MM.1S (cell line): Measurements from ENCODE around the gene FLYWCH1.
A peak's percentile ranks its signal among the peaks of the same experiment; 100 is the strongest.

Experiments
- DNase-seq: peaks from one replicate; pipeline ENCODE4 v3.0.0-alpha.2; 2015
- H2AFZ ChIP-seq: fragments of 300-600 bp; sonication (generic); 2 replicates; pipeline ENCODE4 v1.6.0; 2016; ENCODE audit warnings: antibody characterized with exemption, low read length
- H3F3A ChIP-seq: fragments of 300-600 bp; sonication (generic); 2 replicates; pipeline ENCODE4 v1.6.1; 2016; ENCODE audit warnings: mild to moderate bottlenecking, antibody characterized with exemption, low read length, moderate library complexity, mixed read lengths; ENCODE audit not compliant: insufficient read depth
- H3K27ac ChIP-seq: fragments of 300-600 bp; sonication (generic); 2 replicates; pipeline ENCODE4 v1.5.1; 2016; ENCODE audit warnings: mild to moderate bottlenecking, low read length
- H3K27me3 ChIP-seq: fragments of 300-600 bp; sonication (generic); replicated peaks from 2 replicates; pipeline ENCODE4 v1.6.0; 2016; ENCODE audit warnings: low read length; ENCODE audit not compliant: insufficient read depth
- H3K36me3 ChIP-seq: fragments of 300-600 bp; sonication (generic); replicated peaks from 2 replicates; pipeline ENCODE4 v1.6.1; 2016; ENCODE audit warnings: mild to moderate bottlenecking, low read length, mixed read lengths; ENCODE audit not compliant: insufficient read depth
- H3K4me1 ChIP-seq: fragments of 300-600 bp; sonication (generic); 2 replicates; pipeline ENCODE4 v1.6.1; 2016; ENCODE audit warnings: low read length, mixed read lengths
- H3K4me2 ChIP-seq: fragments of 300-600 bp; sonication (generic); 2 replicates; pipeline ENCODE4 v1.6.0; 2016; ENCODE audit warnings: low read depth, low read length
- H3K4me3 ChIP-seq: fragments of 300-600 bp; sonication (generic); 2 replicates; pipeline ENCODE4 v1.5.1; 2016; ENCODE audit warnings: low read length, mixed read lengths
- H3K79me2 ChIP-seq: fragments of 300-600 bp; sonication (generic); 2 replicates; pipeline ENCODE4 v1.6.1; 2016; ENCODE audit warnings: mixed run types, low read length, mixed read lengths
- H3K9ac ChIP-seq: fragments of 300-600 bp; sonication (generic); 2 replicates; pipeline ENCODE4 v1.6.1; 2016; ENCODE audit warnings: low read length, mixed read lengths
- H3K9me2 ChIP-seq: fragments of 300-600 bp; sonication (generic); replicated peaks from 2 replicates; pipeline ENCODE4 v1.6.1; 2016; ENCODE audit warnings: mild to moderate bottlenecking, low read length, mixed read lengths; ENCODE audit not compliant: insufficient read depth
- H3K9me3 ChIP-seq: fragments of 300-600 bp; sonication (generic); replicated peaks from 2 replicates; pipeline ENCODE4 v1.6.1; 2016; ENCODE audit warnings: mild to moderate bottlenecking, low read length, mixed read lengths; ENCODE audit not compliant: insufficient read depth
- H4K20me1 ChIP-seq: fragments of 300-600 bp; sonication (generic); 2 replicates; pipeline ENCODE4 v1.6.1; 2016; ENCODE audit warnings: mild to moderate bottlenecking, low read length, moderate library complexity, mixed read lengths; ENCODE audit not compliant: insufficient read depth
- EZH2 ChIP-seq: fragments of 300-600 bp; sonication (generic); optimal IDR thresholded peaks from 2 replicates; pipeline ENCODE3; 2017; ENCODE audit warnings: low read depth, mild to moderate bottlenecking, antibody characterized with exemption, low read length, mixed read lengths
- EZH2phosphoT487 ChIP-seq: fragments of 300-600 bp; sonication (generic); IDR thresholded peaks from 2 replicates; pipeline ENCODE4 v1.6.1; 2018; ENCODE audit warnings: antibody characterized with exemption, low read length
- TF ChIP-seq, protein P1 (sequence below): fragments of 300-600 bp; sonication (generic); IDR thresholded peaks from 2 replicates; pipeline ENCODE4 v1.5.1; 2016; ENCODE audit warnings: antibody characterized with exemption, low read length, mixed read lengths

Gene FLYWCH1

DNA sequence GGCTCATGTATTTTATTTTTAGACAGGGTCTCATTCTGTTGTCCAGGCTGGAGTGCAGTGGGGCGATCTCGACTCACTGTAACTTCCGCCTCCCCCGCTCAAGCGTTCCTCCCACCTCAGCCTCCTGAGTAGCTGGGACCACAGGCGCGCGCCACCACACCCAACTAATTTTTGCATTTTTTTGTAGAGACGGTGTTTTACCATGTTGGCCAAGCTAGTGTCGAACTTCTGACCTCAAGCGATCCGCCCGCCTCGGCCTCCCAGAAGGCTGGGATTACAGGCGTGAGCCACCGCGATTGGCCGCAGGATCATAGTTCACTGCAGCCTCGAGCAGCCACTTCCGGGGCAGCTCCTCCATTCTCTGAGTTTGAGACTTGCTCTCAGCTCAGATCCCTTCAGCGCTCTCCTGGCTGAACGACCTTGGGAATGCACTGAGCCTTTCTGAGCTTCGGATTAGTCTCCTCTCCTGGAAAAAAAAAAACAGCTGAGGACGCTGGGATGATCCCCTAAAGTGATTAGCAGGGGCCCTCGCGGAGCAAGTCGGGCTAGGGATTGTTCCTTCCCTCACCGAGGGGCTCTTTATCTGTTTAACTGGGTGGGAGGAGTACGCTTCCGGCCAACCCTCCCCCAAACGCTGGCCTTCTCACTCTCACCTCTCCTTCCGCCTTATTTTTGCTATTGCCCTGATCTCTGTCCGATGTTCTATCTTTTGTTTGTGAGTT lies 69.6 kb downstream of the FLYWCH1 start:
- no peaks in the 10 kb centered on the region for H3K9me2 ChIP-seq
- H3K9me3 ChIP-seq = no peaks in the 10 kb centered on the region
- H3K36me3 ChIP-seq = no peaks in the 10 kb centered on the region
- 0 out of 2 replicates have a peak, but pooled peaks cover 2% of the 10 kb centered on the region for H3F3A ChIP-seq
- peaks cover 25% of the 10 kb centered on the region for H3K27me3 ChIP-seq
- no peak overlapping the region for H3K27ac ChIP-seq
- H3K4me3 ChIP-seq = peak overlapping the region; percentile 90
- DNase-seq = no peak
- peak overlapping the region; percentile 96; the same call in 1 of the 2 replicates for H3K4me2 ChIP-seq
- H3K4me1 ChIP-seq = peaks cover 5% of the 10 kb centered on the region; the same call in 1 of the 2 replicates
- H2AFZ ChIP-seq = peak overlapping the region; percentile 76
- TF ChIP-seq EZH2 = no peak
- TF ChIP-seq EZH2phosphoT487 = no peak
- TF ChIP-seq, protein P1, sequence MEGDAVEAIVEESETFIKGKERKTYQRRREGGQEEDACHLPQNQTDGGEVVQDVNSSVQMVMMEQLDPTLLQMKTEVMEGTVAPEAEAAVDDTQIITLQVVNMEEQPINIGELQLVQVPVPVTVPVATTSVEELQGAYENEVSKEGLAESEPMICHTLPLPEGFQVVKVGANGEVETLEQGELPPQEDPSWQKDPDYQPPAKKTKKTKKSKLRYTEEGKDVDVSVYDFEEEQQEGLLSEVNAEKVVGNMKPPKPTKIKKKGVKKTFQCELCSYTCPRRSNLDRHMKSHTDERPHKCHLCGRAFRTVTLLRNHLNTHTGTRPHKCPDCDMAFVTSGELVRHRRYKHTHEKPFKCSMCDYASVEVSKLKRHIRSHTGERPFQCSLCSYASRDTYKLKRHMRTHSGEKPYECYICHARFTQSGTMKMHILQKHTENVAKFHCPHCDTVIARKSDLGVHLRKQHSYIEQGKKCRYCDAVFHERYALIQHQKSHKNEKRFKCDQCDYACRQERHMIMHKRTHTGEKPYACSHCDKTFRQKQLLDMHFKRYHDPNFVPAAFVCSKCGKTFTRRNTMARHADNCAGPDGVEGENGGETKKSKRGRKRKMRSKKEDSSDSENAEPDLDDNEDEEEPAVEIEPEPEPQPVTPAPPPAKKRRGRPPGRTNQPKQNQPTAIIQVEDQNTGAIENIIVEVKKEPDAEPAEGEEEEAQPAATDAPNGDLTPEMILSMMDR = no peak
- H3K79me2 ChIP-seq = peaks cover 27% of the 10 kb centered on the region
- H3K9ac ChIP-seq = peak overlapping the region; percentile 96; the same call in 1 of the 2 replicates
- no peaks in the 10 kb centered on the region for H4K20me1 ChIP-seq

DNA sequence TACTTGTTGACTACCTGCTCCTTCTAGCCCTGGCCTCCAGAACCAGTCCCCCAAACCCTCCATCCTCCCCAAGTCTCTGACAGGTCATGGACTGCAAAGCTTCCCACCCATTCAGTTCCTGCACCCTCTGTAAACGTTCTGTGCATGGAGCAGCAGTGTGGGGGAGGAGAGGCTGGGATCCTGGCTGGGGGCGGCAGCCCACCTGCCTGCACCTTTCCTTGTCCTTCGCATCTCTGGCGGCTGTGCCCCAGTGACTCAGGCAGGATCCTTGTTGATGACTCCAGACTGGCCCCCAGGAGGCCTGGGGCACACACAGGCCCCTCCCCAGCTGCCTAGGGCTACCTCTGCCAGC lies 70.1 kb downstream of the FLYWCH1 start:
- Histone ChIP-seq H3F3A (0 out of 2 replicates have a peak, but pooled peaks cover 2% of the 10 kb centered on the region), H3K9ac (no peak overlapping the region), H2AFZ (no peak overlapping the region), H3K9me3 (no peaks in the 10 kb centered on the region), H3K4me3 (no peak overlapping the region), H4K20me1 (no peaks in the 10 kb centered on the region), H3K27me3 (peaks cover 30% of the 10 kb centered on the region), H3K27ac (no peak overlapping the region), H3K79me2 (peaks cover 27% of the 10 kb centered on the region), H3K4me1 (peaks cover 5% of the 10 kb centered on the region; the same call in 1 of the 2 replicates), H3K9me2 (no peaks in the 10 kb centered on the region), H3K4me2 (no peak overlapping the region), H3K36me3 (no peaks in the 10 kb centered on the region)
- no peak for TF ChIP-seq EZH2phosphoT487
- TF ChIP-seq, protein P1 = no peak
- DNase-seq = no peak

DNA sequence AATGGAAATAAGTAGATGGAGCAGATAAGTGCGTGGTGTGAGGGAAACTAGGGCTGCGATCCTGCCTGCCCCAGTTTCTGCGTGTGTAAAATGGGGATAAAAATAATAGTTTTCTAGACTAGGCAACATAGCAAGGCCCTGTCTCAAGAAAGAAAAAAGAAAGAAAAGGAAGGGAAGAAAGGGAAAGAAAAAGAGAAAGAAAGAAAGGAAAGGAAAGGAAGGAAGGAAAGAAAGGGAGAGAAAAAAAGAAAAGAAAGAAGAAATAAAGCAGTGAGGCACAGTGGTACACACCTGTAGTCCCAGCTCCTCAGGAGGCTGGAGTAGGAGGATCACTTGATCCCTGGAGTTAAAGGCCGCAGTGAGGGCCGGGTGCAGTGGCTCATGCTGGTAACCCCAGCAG lies 70.7 kb downstream of the FLYWCH1 start:
- Histone ChIP-seq H3K9me2 (no peaks in the 10 kb centered on the region), H3K27me3 (peaks cover 35% of the 10 kb centered on the region), H3K9me3 (no peaks in the 10 kb centered on the region), H3K79me2 (peaks cover 26% of the 10 kb centered on the region), H2AFZ (no peak overlapping the region), H3K36me3 (no peaks in the 10 kb centered on the region), H3F3A (0 out of 2 replicates have a peak, but pooled peaks cover 2% of the 10 kb centered on the region), H3K27ac (no peak overlapping the region), H3K4me3 (no peak overlapping the region), H3K4me2 (no peak overlapping the region), H4K20me1 (no peaks in the 10 kb centered on the region), H3K4me1 (peaks cover 5% of the 10 kb centered on the region; the same call in 1 of the 2 replicates), H3K9ac (no peak overlapping the region)
- no peak for TF ChIP-seq EZH2phosphoT487
- TF ChIP-seq EZH2 = no peak
- TF ChIP-seq, protein P1 = no peak
- DNase-seq = no peak
